Tibial nerve (tissue), 4 donors: ENCODE data around the gene NEDD4L. TPM values are rescaled to one million over a fixed set of nuclear protein-coding genes. Genes with fewer than 3 reads are reported as not detected.
A peak's percentile ranks its signal among the peaks of the same experiment; 100 is the strongest.

ENCODE experiments used
- DNase-seq, 2 donors: peaks; one replicate each; pipeline ENCODE4 v3.0.0-alpha.2; 2019; ENCODE audit warnings: low spot score in 2 of 2
- H3K27ac ChIP-seq, 4 donors: fragments of 200-600 bp; sonication (generic) in 3 of 4; one replicate each; pipeline ENCODE4 v1.5.1; 2017 to 2019; ENCODE audit warnings: mild to moderate bottlenecking in 1 of 4
- H3K27me3 ChIP-seq, 2 donors: fragments of 200-600 bp; sonication (generic) in 1 of 2; one replicate each; pipeline versions ENCODE4 v1.5.1 to v1.6.0; 2017 to 2019
- H3K36me3 ChIP-seq, 3 donors: fragments of 200-600 bp; sonication (generic); one replicate each; pipeline ENCODE4 v1.5.1; 2018 to 2019
- H3K4me1 ChIP-seq, 4 donors: fragments of 200-600 bp; sonication (generic) in 3 of 4; one replicate each; pipeline ENCODE4 v1.5.1; 2017 to 2019
- H3K4me3 ChIP-seq, 4 donors: fragments of 200-600 bp; sonication (generic) in 3 of 4; one replicate each; pipeline ENCODE4 v1.5.1; 2017 to 2019; ENCODE audit warnings: mild to moderate bottlenecking in 1 of 4, moderate library complexity in 1 of 4
- H3K9me3 ChIP-seq, 4 donors: fragments of 200-600 bp; sonication (generic) in 3 of 4; one replicate each; pipeline ENCODE4 v1.5.1; 2017 to 2019
- EP300 ChIP-seq, 2 donors: sonication (generic); formaldehyde crosslinking; IDR thresholded peaks; one replicate each; pipeline ENCODE4 v1.6.1; 2017; ENCODE audit warnings: antibody characterized with exemption in 2 of 2, mild to moderate bottlenecking in 1 of 2
- POLR2A ChIP-seq, 2 donors: fragments of 450-650 bp; IDR thresholded peaks; one replicate each; pipeline ENCODE4 v1.6.1; 2017; ENCODE audit warnings: antibody characterized with exemption in 2 of 2, mild to moderate bottlenecking in 2 of 2, moderate library complexity in 2 of 2
- WGBS, 2 donors: methylation state at CpG; one replicate each; pipeline ENCODE4 v1.1.5; 2018; 5-methylcytosine and 5-hydroxymethylcytosine counted together
- total RNA-seq, 4 donors: library from RNA; depleted of rRNA; stranded (reverse); fragments of >200 nt; gene quantifications; one replicate each; pipeline ENCODE4 v1.1.0, GENCODE V29; 2016
- TF ChIP-seq, protein P1 (sequence below), 5 experiments: fragments of 200-600 bp in 3 of 5; fragments of 450-650 bp in 2 of 5; sonication (generic) in 3 of 5; IDR thresholded peaks; one replicate each; pipeline ENCODE4 v1.5.1; 2016 to 2019; ENCODE audit warnings: antibody characterized with exemption in 5 of 5, mild to moderate bottlenecking in 3 of 5, moderate library complexity in 2 of 5

The NEDD4L gene
- total RNA-seq, 4 donors from 2014 or later = 15.3 to 59.9 (median 26.8) TPM

DNA sequence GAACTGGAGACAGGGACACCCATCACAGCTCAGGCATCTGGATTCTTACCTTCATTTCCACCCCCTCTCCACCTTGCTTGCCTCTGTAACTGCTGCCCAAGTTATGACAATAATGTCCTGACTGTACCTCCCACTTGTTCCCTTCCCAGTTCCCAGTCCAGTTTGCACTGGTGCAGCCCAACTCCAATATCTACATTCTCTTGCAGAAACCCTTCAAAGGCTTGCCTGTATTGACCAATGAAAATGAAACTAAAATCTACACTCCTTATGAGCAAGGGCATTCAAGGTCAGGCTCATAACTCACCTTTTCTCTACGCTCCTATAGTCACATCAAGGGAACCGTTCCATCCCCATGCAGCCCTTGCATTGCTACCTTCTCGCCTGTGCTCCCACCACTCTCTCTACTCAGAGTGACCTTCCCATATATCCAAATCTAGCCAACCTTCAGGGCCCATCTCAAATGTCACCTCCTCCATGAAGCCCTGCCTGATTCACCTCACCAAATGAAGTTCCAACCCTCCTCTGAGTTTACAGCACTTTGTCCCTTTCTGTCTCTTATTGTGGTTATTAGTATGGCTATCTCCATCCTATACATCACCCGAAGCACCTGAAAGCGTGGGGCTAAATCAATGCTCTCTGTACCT, 365.9 kb downstream of the NEDD4L start:
- no peaks in the 10 kb centered on the region for H3K36me3 ChIP-seq
- no peaks in the 10 kb centered on the region for H3K27me3 ChIP-seq
- peaks cover 0 to 13% (median 0%) of the 10 kb centered on the region in 4 donors for H3K4me1 ChIP-seq
- DNase-seq = no peak
- no peaks in the 10 kb centered on the region for H3K9me3 ChIP-seq
- no peak overlapping the region for H3K4me3 ChIP-seq
- TF ChIP-seq, protein P1, sequence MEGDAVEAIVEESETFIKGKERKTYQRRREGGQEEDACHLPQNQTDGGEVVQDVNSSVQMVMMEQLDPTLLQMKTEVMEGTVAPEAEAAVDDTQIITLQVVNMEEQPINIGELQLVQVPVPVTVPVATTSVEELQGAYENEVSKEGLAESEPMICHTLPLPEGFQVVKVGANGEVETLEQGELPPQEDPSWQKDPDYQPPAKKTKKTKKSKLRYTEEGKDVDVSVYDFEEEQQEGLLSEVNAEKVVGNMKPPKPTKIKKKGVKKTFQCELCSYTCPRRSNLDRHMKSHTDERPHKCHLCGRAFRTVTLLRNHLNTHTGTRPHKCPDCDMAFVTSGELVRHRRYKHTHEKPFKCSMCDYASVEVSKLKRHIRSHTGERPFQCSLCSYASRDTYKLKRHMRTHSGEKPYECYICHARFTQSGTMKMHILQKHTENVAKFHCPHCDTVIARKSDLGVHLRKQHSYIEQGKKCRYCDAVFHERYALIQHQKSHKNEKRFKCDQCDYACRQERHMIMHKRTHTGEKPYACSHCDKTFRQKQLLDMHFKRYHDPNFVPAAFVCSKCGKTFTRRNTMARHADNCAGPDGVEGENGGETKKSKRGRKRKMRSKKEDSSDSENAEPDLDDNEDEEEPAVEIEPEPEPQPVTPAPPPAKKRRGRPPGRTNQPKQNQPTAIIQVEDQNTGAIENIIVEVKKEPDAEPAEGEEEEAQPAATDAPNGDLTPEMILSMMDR (IDR thresholded peaks at IDR 0.05) = no peak
- TF ChIP-seq POLR2A (IDR thresholded peaks at IDR 0.05) (no peak), EP300 (IDR thresholded peaks at IDR 0.05) (no peak)
- 93 to 99% methylated on average over 5 of the region's 5 CpGs for WGBS, 2 donors
- H3K27ac ChIP-seq = no peak overlapping the region

DNA sequence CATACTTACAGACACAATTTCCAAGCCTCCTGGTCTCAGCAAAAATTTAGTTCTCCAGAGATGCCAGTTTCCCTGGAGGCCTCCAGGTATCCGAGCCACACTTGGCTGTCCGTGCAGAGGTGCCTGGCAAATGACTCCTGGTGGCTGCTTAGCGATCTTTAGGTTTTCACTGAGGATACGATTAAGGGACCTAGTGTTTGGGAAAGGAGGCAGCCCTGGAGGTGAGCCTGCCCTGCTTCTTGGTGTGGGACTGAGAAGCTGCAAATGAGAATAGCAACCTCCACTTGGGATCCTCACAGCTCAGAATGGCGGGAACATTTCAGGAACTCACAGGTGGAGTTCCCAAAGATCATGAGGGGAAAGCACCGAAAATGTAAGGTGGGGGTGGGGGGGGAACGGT, 367.3 kb downstream of the NEDD4L start:
- Histone ChIP-seq H3K27ac (no peak overlapping the region), H3K4me1 (peaks cover 0 to 16% (median 0%) of the 10 kb centered on the region in 4 donors), H3K27me3 (no peaks in the 10 kb centered on the region), H3K36me3 (no peaks in the 10 kb centered on the region), H3K4me3 (no peak overlapping the region), H3K9me3 (no peaks in the 10 kb centered on the region)
- WGBS, 2 donors = 78 to 85% methylated on average over 7 of the region's 7 CpGs
- no peak for TF ChIP-seq POLR2A (IDR thresholded peaks at IDR 0.05)
- TF ChIP-seq EP300 (IDR thresholded peaks at IDR 0.05) = no peak
- TF ChIP-seq, protein P1 (IDR thresholded peaks at IDR 0.05) = no peak
- no peak for DNase-seq

DNA sequence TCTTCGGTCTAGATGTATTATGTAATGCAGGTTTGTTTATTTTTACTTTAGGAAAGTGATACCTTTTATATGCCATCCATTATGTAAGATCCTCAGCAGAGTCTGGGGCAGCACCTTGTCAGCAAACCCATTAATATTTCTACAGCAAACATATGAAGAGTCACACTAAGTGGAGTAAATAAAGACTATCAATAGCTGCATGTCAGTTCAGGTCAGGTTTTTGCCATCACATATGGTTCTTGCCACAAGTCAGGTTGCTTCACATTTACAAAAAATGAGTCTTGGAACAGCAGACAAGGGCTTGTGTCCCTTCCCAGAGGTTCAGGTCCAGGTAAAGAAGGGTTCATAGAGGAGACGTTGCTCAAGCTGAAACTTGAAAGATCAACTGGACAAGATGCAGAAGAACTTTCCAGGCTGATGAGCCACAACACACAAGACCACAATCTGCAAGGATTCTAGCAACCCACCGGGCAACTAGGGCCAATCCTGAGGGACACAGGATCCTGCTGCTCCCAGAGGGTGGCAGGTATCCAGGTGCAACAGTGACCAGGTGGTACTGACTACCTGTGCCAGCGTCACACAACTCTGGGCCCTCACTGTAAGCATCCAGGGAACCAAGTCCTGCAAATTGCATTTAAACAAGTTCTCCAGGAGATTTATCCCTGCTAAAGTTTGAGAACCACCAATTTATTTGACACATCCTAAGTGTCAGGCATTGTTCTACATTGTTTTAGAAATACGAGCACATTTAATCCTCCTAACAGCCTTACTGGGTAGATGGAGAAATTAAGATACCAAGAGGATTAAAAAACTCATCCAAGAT, 369.0 kb downstream of the NEDD4L start:
- TF ChIP-seq POLR2A (IDR thresholded peaks at IDR 0.05) (no peak), EP300 (IDR thresholded peaks at IDR 0.05) (no peak)
- TF ChIP-seq, protein P1 (IDR thresholded peaks at IDR 0.05) = no peak
- WGBS, 2 donors = 90 to 95% methylated on average over 5 of the region's 5 CpGs
- peak overlapping the region in 2 of 4 donors; percentile 59 to 76 for H3K27ac ChIP-seq

DNA sequence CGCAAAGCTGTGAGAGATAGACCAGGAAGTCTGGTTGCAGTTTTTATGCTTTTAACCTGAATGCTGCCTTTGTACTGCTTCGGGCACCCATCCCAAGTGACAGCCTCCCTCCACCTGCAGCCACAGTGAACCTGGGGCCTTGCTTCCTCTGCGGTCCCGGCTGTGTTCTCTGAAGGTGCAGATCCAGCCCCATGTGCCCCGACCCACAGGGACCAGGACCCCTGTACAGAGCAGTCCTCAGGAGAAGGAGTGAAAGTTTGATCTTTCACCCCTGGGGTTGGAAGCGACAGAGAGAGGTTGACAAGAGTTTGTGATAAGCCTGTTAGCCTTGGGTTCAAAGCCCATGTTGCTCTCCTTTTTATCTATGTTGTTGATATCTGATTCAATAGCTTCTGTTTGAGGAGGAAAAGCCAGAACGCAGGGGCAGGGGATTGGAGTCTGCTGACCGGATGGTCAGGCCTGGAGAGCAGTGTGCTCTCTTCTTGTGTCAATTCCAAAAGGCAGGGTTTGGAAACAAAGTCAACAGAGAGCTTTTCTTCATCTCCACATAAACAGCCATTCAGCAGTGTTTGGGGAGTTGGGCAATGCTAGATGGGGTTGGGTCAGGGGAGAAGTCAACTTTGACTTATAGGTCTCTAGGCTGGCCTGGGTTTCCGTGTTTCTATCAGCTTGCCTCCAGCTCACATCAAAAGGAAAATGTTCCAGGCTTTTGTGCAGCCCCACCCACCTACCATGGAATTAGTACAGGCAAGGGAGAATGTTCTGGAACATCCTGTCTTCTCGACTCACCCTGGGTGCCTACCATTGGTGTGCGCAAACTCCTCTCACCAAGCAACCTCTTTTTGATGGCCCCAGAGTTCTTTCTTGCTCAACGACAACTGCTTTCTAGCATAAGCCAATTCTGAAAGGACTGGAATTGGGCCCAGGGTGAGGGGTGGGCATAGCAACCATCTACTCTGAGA, 369.9 kb downstream of the NEDD4L start:
- Histone ChIP-seq H3K27me3 (no peaks in the 10 kb centered on the region), H3K9me3 (no peaks in the 10 kb centered on the region), H3K27ac (peak overlapping the region; percentile 32 to 76 (median 64)), H3K4me1 (peaks cover 0 to 23% (median 3%) of the 10 kb centered on the region in 4 donors), H3K4me3 (no peak overlapping the region), H3K36me3 (no peaks in the 10 kb centered on the region)
- DNase-seq = no peak
- TF ChIP-seq EP300 (IDR thresholded peaks at IDR 0.05) = peak in 1 of 2 donors; percentile 77
- TF ChIP-seq, protein P1 (IDR thresholded peaks at IDR 0.05) = no peak
- WGBS, 2 donors = 58 to 61% methylated on average over 12 of the region's 12 CpGs

More for the DNA sequence above, 369.0 kb downstream of the NEDD4L start:
- Histone ChIP-seq H3K9me3 (no peaks in the 10 kb centered on the region), H3K4me3 (no peak overlapping the region), H3K27me3 (no peaks in the 10 kb centered on the region), H3K36me3 (no peaks in the 10 kb centered on the region), H3K4me1 (peaks cover 0 to 23% (median 3%) of the 10 kb centered on the region in 4 donors)
- DNase-seq = no peak
